Measurements from ENCODE around the gene KMO.

The KMO gene

DNA sequence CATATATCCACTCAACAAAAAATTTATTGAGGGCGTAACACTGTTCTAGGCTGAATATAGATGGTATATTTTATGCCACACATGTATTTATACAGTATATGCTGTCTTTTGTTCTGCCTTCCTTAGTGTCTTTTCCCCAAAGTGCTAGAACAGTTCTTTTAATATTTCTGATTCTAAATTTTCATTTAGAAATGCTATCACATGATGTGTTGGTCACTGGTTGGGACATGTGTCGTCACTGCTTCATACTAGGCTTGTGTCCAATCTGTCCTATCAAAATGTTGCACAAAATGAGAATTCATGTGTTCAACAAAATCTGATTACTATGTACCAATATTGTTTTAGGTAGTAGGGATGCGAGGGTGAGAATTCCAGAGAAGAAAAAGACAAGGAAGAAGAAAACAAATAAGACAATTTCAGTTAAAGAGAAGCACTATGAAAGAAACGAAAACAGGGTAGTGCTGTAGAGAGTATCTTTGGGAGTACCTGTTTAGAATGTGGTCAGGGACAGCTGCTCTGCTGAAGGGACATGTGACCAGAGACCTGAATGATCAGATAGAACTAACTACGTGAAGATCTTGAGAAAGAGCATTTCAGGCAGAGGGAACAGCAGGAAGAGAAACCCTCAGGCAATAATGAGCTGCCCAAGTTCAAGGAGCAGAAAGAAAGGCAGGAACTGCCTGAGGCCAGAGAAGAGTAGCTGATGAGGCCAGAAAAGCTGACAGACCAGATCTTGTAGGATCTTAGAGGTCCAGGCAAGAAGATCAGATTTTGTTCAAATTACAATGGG, 1.3 kb downstream of the KMO start:
- H3K36me3 ChIP-seq (ENCODE audit: low read depth): no peaks in the 10 kb centered on the region
- no peak for ATAC-seq (ENCODE audit: low read depth)
- peaks cover 5% of the 10 kb centered on the region for H3K4me1 ChIP-seq (ENCODE audit: insufficient read depth, poor library complexity, severe bottlenecking)
- no peak overlapping the region for H3K27ac ChIP-seq (ENCODE audit: poor library complexity, severe bottlenecking)
- DNase-seq (ENCODE audit: low spot score): no peak
- no peaks in the 10 kb centered on the region for H3K27me3 ChIP-seq (ENCODE audit: insufficient read depth, poor library complexity, severe bottlenecking)
- H3K9me3 ChIP-seq (ENCODE audit: severe bottlenecking): no peaks in the 10 kb centered on the region
- TF ChIP-seq, protein P1, sequence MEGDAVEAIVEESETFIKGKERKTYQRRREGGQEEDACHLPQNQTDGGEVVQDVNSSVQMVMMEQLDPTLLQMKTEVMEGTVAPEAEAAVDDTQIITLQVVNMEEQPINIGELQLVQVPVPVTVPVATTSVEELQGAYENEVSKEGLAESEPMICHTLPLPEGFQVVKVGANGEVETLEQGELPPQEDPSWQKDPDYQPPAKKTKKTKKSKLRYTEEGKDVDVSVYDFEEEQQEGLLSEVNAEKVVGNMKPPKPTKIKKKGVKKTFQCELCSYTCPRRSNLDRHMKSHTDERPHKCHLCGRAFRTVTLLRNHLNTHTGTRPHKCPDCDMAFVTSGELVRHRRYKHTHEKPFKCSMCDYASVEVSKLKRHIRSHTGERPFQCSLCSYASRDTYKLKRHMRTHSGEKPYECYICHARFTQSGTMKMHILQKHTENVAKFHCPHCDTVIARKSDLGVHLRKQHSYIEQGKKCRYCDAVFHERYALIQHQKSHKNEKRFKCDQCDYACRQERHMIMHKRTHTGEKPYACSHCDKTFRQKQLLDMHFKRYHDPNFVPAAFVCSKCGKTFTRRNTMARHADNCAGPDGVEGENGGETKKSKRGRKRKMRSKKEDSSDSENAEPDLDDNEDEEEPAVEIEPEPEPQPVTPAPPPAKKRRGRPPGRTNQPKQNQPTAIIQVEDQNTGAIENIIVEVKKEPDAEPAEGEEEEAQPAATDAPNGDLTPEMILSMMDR (IDR thresholded peaks at IDR 0.05; ENCODE audit: poor library complexity, severe bottlenecking): no peak
- H3K4me3 ChIP-seq (ENCODE audit: severe bottlenecking): no peak overlapping the region

DNA sequence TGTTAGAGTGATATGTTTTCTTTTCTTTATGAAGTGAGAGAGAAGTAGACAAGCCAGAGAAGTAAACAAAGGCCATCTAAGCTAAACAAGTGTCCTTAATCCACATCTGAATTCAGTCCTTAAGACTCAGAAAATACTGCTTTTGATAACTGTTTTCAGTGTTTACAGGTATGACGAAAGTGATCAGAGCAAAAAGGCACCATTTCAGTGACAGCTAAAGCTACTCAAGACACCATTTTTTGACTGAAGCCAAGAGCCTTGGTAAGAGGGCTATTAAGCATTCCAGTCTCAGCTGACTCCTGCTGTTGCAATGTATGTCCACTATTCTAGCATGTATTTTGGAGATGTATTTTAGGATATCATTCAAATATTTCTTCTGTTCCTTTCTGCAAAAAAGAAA, 4.1 kb downstream of the KMO start:
- TF ChIP-seq, protein P1 (IDR thresholded peaks at IDR 0.05; ENCODE audit: poor library complexity, severe bottlenecking): no peak
- Histone ChIP-seq H3K27ac (ENCODE audit: poor library complexity, severe bottlenecking) (no peak overlapping the region), H3K4me1 (ENCODE audit: insufficient read depth, poor library complexity, severe bottlenecking) (peaks cover 5% of the 10 kb centered on the region), H3K27me3 (ENCODE audit: insufficient read depth, poor library complexity, severe bottlenecking) (no peaks in the 10 kb centered on the region), H3K4me3 (ENCODE audit: severe bottlenecking) (no peak overlapping the region), H3K9me3 (ENCODE audit: severe bottlenecking) (no peaks in the 10 kb centered on the region), H3K36me3 (ENCODE audit: low read depth) (no peaks in the 10 kb centered on the region)
- ATAC-seq (ENCODE audit: low read depth) (no peak), DNase-seq (ENCODE audit: low spot score) (no peak)

DNA sequence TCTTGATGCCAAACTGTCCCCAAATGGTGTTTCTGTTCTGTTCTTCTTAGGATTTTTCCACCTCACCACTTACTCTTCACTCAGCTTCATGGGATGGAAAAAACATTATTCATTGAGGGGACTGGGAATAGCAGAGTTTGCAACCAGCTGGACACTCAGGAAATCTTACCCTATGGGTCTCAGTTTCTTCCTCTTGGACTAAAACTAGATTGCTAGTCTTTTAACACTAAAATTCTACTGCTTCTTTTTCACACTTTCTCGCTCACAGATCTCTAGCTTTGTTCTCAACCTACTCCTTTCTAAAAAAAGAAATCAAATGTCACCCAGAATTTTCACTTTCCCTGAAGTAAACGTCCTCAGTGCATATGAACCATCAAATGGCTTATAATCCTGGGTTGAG, 4.8 kb downstream of the KMO start:
- Histone ChIP-seq H3K9me3 (ENCODE audit: severe bottlenecking) (no peaks in the 10 kb centered on the region), H3K27ac (ENCODE audit: poor library complexity, severe bottlenecking) (no peak overlapping the region), H3K4me1 (ENCODE audit: insufficient read depth, poor library complexity, severe bottlenecking) (peaks cover 5% of the 10 kb centered on the region), H3K4me3 (ENCODE audit: severe bottlenecking) (no peak overlapping the region), H3K27me3 (ENCODE audit: insufficient read depth, poor library complexity, severe bottlenecking) (no peaks in the 10 kb centered on the region), H3K36me3 (ENCODE audit: low read depth) (no peaks in the 10 kb centered on the region)
- DNase-seq (ENCODE audit: low spot score) (no peak), ATAC-seq (ENCODE audit: low read depth) (no peak)
- TF ChIP-seq, protein P1 (IDR thresholded peaks at IDR 0.05; ENCODE audit: poor library complexity, severe bottlenecking): no peak

DNA sequence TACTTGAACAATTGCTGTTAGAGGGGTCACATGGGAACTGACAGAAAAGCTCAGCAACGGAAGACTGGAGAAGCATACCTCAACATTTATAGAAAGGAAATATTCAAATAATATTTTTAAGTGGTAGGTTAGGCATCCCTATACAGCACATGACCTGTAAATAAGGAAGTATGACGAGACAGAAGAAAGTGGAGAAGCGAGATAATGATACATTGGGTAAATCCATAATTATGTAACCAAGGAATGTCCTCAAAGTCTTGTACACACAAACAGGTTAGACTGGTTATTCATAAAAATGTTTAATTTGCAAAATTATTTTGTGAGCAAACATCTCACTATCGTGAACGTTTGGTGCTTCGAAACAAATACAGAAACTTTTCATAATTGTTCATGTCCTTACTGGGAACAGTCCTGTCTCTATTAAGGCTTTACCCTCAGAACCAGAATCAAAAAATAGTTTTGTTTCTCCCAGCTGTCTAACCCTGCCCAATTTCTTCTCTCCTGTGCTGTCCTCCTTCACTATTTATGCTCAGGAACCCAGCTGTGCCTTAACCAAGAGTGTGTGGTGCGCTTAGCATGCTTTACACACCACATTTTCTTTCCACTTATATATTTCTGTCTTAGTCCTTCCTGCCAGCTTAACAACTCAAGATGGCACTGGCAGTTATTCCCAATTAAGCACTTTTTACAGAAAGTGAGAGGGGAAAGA, 10.2 kb downstream of the KMO start:
- no peaks in the 10 kb centered on the region for H3K36me3 ChIP-seq (ENCODE audit: low read depth)
- TF ChIP-seq, protein P1 (IDR thresholded peaks at IDR 0.05; ENCODE audit: poor library complexity, severe bottlenecking): no peak
- no peak for ATAC-seq (ENCODE audit: low read depth)
- H3K4me1 ChIP-seq (ENCODE audit: insufficient read depth, poor library complexity, severe bottlenecking): no peaks in the 10 kb centered on the region
- DNase-seq (ENCODE audit: low spot score): no peak
- no peak overlapping the region for H3K27ac ChIP-seq (ENCODE audit: poor library complexity, severe bottlenecking)
- no peaks in the 10 kb centered on the region for H3K9me3 ChIP-seq (ENCODE audit: severe bottlenecking)
- H3K27me3 ChIP-seq (ENCODE audit: insufficient read depth, poor library complexity, severe bottlenecking): no peaks in the 10 kb centered on the region
- H3K4me3 ChIP-seq (ENCODE audit: severe bottlenecking): no peak overlapping the region

DNA sequence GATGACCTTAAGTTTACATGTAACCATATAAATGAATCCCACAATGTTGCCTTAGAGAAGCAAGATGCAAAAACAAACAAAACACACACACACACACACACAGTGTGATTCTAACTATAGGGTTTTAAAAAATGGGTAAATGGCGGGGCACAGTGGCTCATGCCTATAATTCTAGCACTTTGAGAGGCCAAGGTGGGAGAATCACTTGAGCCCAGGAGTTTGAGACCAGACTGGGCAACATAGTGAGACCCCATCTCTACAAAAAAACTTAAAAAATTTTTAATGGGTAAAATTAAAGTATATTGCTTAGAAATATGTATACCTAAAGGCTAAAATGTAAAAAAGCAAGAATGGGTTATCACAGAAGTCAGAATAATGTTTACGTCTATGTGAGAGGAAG, 15.8 kb downstream of the KMO start:
- TF ChIP-seq, protein P1 (IDR thresholded peaks at IDR 0.05; ENCODE audit: poor library complexity, severe bottlenecking): no peak
- Histone ChIP-seq H3K4me3 (ENCODE audit: severe bottlenecking) (no peak overlapping the region), H3K27me3 (ENCODE audit: insufficient read depth, poor library complexity, severe bottlenecking) (no peaks in the 10 kb centered on the region), H3K27ac (ENCODE audit: poor library complexity, severe bottlenecking) (no peak overlapping the region), H3K36me3 (ENCODE audit: low read depth) (no peaks in the 10 kb centered on the region), H3K9me3 (ENCODE audit: severe bottlenecking) (no peaks in the 10 kb centered on the region), H3K4me1 (ENCODE audit: insufficient read depth, poor library complexity, severe bottlenecking) (no peaks in the 10 kb centered on the region)
- ATAC-seq (ENCODE audit: low read depth): no peak
- no peak for DNase-seq (ENCODE audit: low spot score)
